HG03558 (cell line): ENCODE measurements around the gene THRB.

Source experiments
- ATAC-seq: cut with Tn5 transposase; IDR thresholded peaks from one replicate; pipeline ENCODE4 v1.9.1; 2021; ENCODE audit warnings: moderate number of reproducible peaks; ENCODE audit not compliant: unreplicated experiment; ENCODE audit errors: extremely low read depth

THRB gene

DNA sequence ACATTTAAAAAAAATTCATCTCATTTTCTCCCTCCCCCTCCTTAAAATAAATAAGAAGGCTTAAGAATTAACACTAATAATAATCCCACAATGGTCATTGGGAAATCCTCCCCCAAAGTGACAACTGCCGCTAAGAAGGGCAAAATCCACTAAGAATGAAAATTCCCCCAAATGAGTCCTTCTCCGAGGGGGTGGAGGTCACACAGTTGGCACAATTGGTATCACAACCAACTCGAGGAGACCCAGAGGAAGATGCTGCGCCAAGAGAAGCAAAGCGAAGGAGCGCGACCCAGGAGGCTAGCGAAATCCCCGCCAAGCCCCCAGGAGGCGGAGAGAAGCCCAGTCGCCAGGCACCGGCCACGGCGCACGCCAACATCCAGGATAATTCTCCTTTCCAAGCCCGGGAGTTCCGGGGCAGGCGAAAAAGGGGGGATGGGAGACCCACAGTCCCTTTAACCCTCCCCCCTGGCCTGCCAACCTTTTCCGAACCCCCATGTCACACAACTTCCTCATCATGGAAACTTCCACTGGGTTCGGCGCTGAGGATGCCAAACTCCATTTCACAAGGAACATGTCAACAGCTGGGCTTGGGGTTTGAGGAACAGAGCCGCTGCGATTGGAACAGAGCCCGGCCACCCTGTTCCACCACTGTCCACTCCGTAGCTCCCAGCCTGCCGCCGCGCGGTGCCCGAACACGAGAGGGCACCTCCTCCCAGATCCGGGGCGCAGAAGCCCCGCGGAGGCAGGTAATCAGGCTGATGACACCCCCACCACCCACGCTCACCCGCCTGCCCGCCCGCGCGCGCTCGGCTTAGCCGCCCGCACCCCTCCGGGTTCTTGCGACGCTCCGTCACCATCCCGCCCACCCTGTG is 668 bp downstream of the THRB start:
- ATAC-seq: no peak

DNA sequence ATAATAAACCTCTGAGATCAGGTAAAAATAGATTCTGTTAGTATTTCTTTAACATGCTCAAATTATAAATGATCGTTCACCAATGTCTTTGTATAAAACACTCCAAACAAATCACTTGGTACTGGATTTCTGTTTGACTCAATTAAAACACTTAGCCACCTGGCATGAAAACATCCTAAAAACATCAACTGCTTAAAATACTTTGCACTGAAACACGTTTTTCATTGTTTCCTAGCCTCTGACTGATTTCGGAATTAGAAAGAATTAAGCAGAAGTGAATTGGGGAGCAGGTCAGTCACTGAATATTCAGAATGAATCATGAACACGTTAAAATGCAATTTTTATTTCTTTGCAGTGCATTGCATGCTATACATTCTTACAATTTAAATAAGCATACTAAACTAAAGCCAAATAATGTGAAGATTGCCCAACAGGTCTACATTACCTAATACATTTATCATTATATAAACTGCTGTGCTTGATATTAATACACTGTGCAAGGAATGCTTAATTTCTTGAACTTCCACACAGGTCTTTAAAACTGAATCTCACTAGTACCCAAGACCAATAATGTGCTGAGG is 1.6 kb downstream of the THRB start:
- no peak for ATAC-seq

DNA sequence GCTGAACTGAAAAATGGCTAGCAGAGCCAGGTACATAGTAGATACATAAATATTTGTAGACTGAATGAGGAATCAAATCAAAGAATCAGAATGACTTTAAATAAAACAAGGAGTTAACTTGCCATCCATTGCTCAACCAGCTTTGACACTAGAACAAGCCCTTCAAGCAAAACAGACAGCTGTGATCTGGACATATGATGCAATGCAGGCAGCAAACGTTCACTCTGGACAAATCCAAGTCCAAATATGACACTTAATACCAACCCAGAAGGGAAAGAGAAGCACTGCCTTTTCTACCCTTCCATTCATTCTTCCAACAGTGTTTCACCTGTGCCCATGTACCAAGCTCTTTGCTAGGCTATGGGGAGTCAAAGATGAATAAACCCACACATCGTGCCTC is 4.5 kb downstream of the THRB start:
- no peak for ATAC-seq

DNA sequence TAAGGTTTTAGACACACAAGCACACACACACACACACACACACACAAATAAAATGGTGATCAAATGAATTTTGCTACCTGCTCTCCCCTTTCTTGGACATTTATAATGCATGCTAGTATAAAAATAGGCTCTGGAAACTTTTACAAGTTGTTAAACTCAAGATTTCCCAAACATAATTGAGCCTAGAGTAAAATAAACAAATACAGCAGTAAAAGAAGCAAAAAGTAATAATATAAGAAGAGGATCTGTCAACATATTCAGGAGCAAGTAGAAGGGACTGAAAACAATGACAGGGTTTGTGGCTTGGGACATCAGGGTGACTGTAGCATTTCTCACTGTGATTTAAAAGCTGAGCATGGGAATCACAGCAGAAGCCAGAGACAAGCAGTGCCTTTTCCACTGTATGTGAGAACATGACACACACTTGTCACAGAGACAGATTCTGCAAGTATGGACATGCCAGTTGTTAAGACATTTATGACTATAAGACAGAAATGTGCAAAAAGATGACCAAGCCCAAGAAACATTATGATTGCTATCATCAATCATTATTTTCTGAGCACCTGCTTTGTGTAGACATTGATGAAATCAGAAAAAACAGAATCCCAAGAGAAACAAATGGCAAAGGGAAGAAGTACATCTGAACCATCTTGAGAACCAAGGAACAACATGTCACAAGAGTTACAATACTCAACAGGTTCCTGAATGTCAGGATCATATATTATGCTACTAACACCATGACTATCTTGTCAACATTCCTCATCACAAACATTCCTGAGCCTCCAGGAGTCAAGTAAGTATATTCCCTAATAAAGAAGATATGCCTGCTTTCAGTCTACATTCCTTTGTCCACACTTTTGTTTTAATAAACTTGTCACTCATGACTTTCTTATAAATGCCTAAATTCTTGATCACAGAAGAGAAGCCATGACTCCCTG is 7.1 kb downstream of the THRB start:
- no peak for ATAC-seq

DNA sequence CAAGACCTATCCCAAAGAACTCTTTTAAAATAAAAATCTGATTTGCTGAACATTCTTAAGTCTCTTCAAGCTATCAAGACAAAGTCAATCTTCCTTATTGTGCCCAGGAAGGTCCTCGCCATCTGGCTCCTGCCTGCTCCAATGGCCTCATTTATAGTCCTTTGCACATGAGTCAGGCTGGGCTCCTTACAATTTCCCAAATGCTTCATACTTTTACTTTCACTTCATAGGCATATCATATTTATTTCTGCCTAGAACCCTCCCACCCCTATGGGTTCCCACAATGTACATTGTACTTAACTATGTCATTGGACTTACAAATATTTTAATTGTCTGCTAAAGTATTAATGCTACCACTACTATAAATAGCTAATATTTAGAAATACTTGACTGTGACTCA is 9.1 kb downstream of the THRB start:
- ATAC-seq: no peak

DNA sequence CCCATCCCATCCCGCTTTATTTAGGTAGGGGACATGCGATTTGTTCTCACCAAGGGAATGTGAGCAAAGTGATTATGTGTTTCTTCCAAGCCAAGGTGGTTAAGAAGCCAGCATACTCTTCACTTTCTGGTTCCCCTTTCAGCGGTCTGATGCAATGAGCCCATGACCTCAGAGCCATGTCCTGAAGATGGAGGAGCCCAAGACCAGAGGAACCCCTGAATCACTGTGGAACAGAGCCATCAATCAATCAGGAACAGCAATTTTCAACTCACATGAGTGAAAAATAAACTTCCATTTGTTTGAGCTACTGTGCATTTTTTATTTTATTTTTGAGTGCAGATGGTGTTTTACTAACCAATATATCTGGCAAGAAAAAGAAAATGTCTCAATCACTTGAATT is 10.8 kb downstream of the THRB start:
- no peak for ATAC-seq

DNA sequence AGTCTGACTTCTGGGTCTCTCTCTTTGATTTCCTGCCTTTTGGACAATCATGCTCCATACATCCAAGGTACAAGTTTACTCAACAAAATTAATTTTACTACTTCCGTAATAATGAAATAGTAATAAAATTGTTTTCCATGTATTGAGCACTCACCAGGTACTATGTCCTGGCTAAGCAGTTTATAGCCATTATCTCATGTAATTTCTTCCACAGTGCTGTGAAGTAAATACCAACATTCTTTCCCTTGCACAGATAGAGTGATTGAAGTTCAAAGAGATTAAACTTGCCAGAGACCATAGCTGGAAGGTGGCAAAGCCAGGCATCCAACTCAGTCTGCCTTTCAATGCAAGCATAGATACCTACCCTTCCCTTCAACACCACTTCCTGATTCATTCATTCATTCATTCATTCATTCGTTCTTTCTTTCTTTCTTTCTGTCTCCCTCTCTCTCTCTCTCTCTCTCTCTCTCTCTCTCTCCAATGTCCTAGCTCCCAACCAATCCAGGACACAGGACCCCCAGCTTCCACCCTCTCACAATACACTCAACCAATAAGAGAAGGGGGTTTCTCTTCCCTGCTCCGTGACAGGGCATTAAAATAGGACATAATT is 12.4 kb downstream of the THRB start:
- ATAC-seq: no peak

DNA sequence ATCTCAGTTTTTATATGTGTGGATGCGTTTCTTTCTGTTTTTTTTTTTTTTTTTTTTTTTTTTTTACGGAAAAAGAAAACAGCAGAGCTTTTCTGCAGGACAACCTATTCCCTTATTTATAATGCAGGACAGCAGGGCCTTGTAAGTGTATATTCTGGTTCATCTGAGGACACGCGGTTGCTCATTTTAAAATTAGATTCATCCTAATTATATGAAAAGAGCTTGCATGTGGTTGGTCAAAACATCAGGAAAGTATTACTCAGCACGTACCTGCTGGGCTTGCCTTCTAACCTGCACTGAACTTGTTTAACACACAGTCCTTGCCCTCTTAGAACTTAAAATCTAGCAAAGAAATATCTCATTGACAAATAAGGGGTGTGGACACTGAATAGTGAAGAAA is 13.5 kb downstream of the THRB start:
- ATAC-seq: no peak

DNA sequence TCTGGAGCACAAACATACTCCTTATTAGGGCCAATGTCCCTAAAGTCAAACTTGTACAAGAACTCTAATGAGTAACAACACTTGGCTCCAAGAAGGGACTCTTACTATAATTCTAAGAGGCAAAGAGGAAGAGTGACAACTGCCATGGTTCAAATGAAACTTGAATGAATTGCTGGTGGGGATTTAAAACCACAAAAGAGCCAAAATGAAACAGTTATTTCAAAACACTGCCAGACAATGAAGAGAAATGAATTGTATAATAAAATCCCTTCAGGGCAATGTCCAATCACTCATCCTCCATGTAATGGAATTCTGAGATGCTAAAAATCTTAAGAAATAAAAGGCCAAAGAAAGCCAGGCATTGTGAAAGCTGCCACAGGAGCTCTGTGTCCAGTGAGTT is 14.2 kb downstream of the THRB start:
- ATAC-seq: no peak

DNA sequence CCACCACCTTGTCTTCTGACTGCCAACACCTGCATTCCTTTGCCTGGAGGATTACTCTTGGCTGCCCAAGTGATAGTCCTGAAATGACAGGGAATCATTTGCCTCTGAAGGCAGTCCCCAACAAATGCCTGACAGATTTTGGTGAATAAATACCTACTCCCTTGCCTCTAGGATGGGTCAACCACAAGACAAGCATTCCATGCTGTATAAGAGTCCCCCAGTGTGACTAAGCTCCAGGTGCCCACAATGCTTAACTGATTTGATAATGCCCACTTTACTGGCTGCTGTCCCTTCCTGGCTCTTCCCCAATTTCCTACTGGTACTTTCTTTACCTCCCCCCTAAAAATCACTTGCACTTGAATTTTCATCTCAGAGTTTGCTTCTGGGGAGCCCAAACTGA is 14.8 kb downstream of the THRB start:
- no peak for ATAC-seq

DNA sequence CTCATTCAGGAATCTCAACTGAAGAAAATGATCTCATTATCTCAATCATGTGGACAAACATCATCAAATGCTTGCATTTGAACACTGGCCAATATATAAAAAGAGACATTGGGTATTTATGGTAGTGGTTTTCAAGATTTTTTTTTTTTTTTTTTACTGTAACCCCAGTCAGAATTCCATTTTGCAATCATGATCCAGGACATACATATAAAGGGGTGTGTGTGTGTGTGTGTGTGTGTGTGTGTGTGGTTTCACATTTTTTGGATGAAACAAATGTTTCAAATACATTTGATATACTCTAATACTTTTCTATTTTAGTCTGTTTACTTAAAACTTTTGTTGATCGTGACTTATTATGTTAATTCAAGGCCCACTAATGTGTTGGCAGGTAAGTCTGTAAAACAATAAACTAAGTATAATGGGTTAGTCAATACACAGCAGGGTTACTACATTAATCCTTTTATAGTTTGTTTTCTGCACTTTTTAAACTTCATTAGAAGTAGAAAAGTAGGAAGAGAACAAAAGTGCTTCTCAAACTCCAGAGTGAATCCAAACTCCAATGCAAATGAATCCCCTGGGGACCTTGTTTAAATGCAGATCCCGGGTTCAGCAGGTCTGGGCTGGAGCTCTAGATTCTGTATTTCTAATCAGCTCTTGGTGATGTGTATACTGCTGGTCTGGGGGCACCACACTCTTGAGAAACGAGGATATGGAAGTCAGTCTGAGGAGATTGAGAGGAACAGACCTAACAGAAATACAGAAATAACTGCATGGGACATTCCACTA is 17.6 kb downstream of the THRB start:
- no peak for ATAC-seq

DNA sequence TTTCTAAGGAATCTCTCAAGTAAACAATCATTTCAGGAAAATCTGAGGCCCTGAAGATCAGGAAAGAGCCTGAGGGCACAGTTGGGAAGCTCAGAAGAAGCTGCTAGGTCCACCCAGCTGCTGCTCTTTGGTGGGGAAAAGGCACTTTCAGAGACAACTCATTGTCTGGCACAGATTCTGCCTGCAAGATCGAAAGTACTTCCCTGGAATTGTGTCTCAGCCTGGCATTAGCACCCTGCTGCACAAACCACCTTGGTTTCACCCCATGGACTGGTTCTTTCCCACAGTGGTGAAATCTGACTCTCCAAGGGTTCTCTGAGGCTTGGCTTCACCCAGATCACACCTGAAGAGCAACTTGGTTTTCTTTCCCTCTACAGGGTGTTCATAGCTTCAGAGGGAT is 18.7 kb downstream of the THRB start:
- no peak for ATAC-seq

DNA sequence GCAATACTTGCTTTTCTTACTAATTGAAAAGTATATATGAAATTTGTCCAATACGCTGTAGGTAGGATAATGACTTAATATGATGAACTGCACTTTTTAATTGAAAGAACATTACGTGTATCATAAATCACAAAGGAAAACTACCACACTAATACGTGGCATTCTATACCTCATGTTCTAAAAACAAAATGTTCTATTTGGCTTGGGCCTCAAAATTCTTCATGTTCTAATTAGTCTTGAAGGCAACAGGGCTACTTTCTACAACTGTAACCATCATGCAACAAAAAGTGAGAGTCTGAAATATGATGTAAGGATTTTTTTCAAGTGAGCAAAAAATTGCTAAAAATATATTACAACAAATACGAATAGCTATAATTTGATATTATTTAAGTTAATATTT is 19.8 kb downstream of the THRB start:
- ATAC-seq: no peak

DNA sequence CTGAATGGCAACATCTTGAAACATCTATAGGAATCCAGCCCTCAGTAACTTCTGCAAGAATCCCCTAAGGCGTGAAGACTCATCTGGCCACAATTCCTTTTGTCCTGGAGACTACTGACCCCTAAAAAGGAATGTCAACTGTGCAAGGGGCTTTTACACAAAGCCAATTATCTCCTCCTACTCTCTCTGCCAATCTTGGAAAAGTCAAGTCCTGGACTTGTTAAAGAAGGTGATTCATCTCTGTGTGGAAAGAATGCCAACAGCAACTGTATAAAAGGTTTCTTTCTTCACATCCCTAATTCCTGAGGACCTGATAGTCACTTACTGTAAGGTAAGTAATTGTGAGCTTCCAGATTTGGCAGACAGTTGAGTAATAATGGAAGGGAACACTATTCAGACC is 22.3 kb downstream of the THRB start:
- no peak for ATAC-seq

DNA sequence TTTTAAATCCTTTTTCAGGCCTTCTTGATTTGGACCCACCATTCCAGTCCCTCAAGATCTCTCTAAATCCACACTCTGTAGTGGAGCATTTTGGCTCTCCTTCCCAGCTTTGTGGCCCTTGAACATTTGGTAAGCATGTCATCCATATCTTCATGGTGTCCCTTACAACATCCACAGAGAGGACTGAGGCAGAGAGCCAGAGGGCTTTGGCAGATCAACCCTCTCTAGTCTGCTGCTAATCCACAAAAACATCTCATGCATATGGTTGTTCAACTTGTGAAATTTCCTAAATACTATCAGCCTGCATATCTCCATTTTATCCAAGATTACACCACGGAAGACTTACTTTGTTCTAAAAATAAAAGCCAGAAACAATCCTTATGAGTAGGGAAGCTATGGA is 23.2 kb downstream of the THRB start:
- ATAC-seq: no peak

DNA sequence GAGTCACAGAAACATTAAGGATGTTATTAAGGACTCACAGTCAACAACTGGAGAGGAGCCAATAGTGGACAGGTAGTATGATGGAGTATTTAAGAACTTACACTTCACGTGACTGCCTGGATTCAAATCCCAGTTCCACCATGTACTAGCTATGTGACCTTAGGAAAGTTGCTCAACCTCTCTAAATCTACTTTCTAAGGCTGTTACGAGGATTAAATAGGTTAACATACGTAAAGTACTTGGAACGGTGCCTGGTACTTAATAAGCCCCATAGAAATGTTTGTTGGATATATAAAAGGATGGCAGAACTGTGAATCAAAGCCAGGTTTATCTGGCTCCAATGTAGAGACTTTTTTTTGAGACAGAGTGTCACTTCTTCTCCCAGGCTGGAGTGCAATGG is 24.4 kb downstream of the THRB start:
- ATAC-seq: no peak

DNA sequence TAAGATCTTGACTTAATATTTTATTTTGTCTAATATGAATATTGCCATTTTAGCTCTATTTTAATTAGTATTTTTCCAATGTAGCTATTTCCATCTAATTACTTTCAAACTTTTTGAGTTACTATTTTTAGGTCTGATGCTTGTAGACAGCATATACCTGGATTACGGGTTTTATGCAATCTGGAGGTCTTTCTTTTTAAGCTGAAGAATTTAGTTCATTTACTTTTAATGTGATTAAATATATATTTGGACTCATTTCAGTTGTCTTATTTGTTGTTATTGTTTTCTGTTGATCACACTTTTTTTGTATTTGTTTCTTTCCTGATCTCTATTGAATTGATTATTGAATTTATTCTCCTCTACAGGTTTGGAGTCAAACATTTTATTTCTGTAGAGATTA is 30.3 kb downstream of the THRB start:
- ATAC-seq: no peak

DNA sequence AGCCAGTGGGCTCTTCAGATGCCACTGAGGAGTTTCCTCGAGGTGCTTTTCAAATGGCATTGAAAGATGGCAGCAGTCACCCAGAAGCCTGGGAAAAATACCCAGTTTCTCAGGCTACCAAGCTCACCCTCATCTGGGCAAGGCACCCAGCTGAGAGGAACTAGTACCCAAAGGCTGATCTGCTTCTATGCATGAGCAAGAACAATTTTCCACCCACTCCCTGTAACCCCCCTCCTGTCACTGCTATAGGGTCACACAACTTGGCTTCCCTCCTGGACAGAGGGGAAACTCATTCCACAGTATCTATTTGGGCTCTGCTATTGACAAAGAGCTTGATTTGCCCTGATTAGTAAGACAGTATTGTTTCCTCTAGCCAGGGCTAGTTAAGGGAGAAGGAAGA is 31.9 kb downstream of the THRB start:
- ATAC-seq: no peak

DNA sequence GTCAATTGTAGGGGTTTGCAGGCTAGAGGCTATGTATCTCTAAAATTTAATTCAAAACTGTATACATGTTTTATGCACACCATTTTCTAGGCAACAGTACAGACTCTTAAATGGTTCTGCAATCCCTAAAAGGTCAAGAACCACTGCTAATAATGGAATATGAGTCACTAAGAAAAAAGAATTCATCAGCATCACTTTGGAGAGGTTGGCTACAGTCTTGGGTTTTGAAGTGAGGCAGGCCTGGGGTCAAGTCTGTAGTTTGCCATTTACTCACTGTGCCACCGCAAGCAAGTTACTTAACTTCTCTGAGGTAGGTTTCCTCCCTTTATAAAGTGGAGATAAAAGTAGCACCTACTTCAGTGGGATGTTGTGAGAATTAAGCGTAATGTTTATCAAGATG is 33.7 kb downstream of the THRB start:
- no peak for ATAC-seq

DNA sequence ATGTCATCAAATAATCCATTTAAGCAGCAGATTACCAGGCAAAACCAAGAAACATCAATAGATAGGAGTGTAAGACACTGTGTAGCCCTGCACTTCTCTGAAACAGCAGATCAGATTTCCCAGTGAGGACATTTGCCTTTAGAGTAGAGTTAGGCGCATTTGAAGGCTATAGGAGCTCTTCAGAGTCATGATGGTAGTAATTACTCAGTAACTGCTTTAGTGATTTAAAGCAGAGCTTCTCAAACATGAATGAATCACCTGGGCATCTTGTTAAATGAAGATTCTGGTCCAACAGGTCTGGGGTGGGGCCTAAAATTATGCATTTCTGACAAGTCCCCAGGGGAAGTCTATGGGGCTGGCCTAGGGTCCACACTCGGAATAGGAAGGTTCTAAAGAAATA is 36.9 kb downstream of the THRB start:
- ATAC-seq: no peak
